IMR-90 (cell line): ENCODE results near the gene TLCD2. TPM values are rescaled to one million over a fixed set of nuclear protein-coding genes. Genes with fewer than 3 reads are reported as not detected.

Source experiments
- ATAC-seq: fragments of 200-7000 bp; cut with Tn5 transposase; 2 replicates; pipeline ENCODE4 v1.9.1; 2020; ENCODE audit warnings: low read depth, mild to moderate bottlenecking, moderate library complexity
- BruUV-seq: library from RNA; stranded (reverse); fragments of 400-500 nt; replicated peaks from 2 replicates; lab custom pipeline; 2021; lab: Mats Ljungman, UMichigan
- CTCF ChIA-PET: fragments of 300-600 bp; formaldehyde crosslinking; extraction: SDS; loops from one replicate; lab custom pipeline; 2021; ENCODE audit warnings: antibody characterized with exemption; lab: Yijun Ruan, JAX
- POLR2A ChIA-PET: fragments of 300-600 bp; sonication (Branson Sonifier 250); formaldehyde crosslinking; loops from one replicate; lab custom pipeline; 2022; ENCODE audit warnings: antibody characterized with exemption; ENCODE audit not compliant: unreplicated experiment; lab: Charles Lee
- DNase-seq: peaks from one replicate; pipeline ENCODE4 v3.0.0; 2013
- H2AFZ ChIP-seq: replicated peaks from 2 replicates; pipeline ENCODE3; 2013; ENCODE audit warnings: low read length, mild to moderate bottlenecking; ENCODE audit not compliant: poor library complexity
- H2AK5ac ChIP-seq: 2 replicates; pipeline ENCODE4 v1.6.1; 2013; ENCODE audit warnings: low read depth, low read length, inconsistent platforms
- H2AK9ac ChIP-seq: replicated peaks from 2 replicates; pipeline ENCODE3; 2013; ENCODE audit warnings: mild to moderate bottlenecking, low read depth, low read length, moderate library complexity; ENCODE audit not compliant: poor library complexity
- H2BK120ac ChIP-seq: 2 replicates; pipeline ENCODE4 v1.6.1; 2013; ENCODE audit warnings: low read depth, low read length, inconsistent platforms
- H2BK15ac ChIP-seq: 3 replicates; pipeline ENCODE4 v1.6.1; 2013; ENCODE audit warnings: low read depth, low read length, inconsistent platforms
- H2BK20ac ChIP-seq: 2 replicates; pipeline ENCODE4 v1.6.1; 2013; ENCODE audit warnings: low read depth, mild to moderate bottlenecking, inconsistent platforms, low read length, moderate library complexity
- H2BK5ac ChIP-seq: 2 replicates; pipeline ENCODE4 v1.6.1; 2013; ENCODE audit warnings: mild to moderate bottlenecking, low read depth, low read length, inconsistent platforms; ENCODE audit not compliant: poor library complexity, severe bottlenecking
- H3K14ac ChIP-seq: replicated peaks from 2 replicates; pipeline ENCODE4 v1.6.1; 2013; ENCODE audit warnings: low read depth, low read length, inconsistent platforms
- H3K18ac ChIP-seq: 2 replicates; pipeline ENCODE4 v1.6.1; 2013; ENCODE audit warnings: low read depth, low read length, control low read depth
- H3K23ac ChIP-seq: 2 replicates; pipeline ENCODE4 v1.6.1; 2013; ENCODE audit warnings: low read depth, low read length, inconsistent platforms
- H3K27ac ChIP-seq: 2 replicates; pipeline ENCODE4 v1.5.1; 2013; ENCODE audit warnings: mild to moderate bottlenecking, control low read depth, low read length; ENCODE audit not compliant: insufficient read depth
- H3K27me3 ChIP-seq: 2 replicates; pipeline ENCODE4 v1.6.1; 2013; ENCODE audit warnings: low read length; ENCODE audit not compliant: control insufficient read depth, insufficient read depth
- H3K36me3 ChIP-seq: 2 replicates; pipeline ENCODE4 v1.6.1; 2013; ENCODE audit warnings: low read length, mixed read lengths; ENCODE audit not compliant: control insufficient read depth, insufficient read depth
- H3K4ac ChIP-seq: 2 replicates; pipeline ENCODE4 v1.6.1; 2013; ENCODE audit warnings: low read depth, low read length, inconsistent platforms
- H3K4me1 ChIP-seq: 2 replicates; pipeline ENCODE4 v1.6.1; 2013; ENCODE audit warnings: low read length, mixed read lengths; ENCODE audit not compliant: control insufficient read depth, insufficient read depth
- H3K4me2 ChIP-seq: 2 replicates; pipeline ENCODE4 v1.6.1; 2013; ENCODE audit warnings: low read depth, mild to moderate bottlenecking, control low read depth, low read length, moderate library complexity
- H3K4me3 ChIP-seq: 2 replicates; pipeline ENCODE4 v1.5.1; 2013; ENCODE audit warnings: low read depth, mild to moderate bottlenecking, control low read depth, low read length, moderate library complexity; ENCODE audit not compliant: insufficient read depth
- H3K56ac ChIP-seq: 2 replicates; pipeline ENCODE4 v1.6.1; 2013; ENCODE audit warnings: low read length, inconsistent platforms; ENCODE audit not compliant: insufficient read depth; ENCODE audit errors: extremely low read depth
- H3K79me1 ChIP-seq, 2 experiments: 2 replicates each; pipeline ENCODE4 v1.6.1; 2013; ENCODE audit warnings: low read length in 2 of 2, inconsistent platforms in 1 of 2, low read depth in 1 of 2
- H3K9ac ChIP-seq: 2 replicates; pipeline ENCODE4 v1.6.1; 2013; ENCODE audit warnings: low read depth, low read length, control low read depth
- H3K9me1 ChIP-seq: 2 replicates; pipeline ENCODE4 v1.6.1; 2013; ENCODE audit warnings: low read length, inconsistent platforms; ENCODE audit not compliant: insufficient read depth
- H3K9me3 ChIP-seq: 2 replicates; pipeline ENCODE4 v1.6.1; 2013; ENCODE audit warnings: low read length; ENCODE audit not compliant: control insufficient read depth, insufficient read depth
- H4K20me1 ChIP-seq: 2 replicates; pipeline ENCODE4 v1.6.1; 2013; ENCODE audit warnings: low read length, inconsistent platforms; ENCODE audit not compliant: insufficient read depth
- H4K5ac ChIP-seq: 2 replicates; pipeline ENCODE4 v1.6.1; 2013; ENCODE audit warnings: mild to moderate bottlenecking, low read depth, low read length, control low read depth
- H4K8ac ChIP-seq, 2 experiments: 2 replicates each; pipeline ENCODE4 v1.6.1; 2013; ENCODE audit warnings: low read depth in 2 of 2, low read length in 2 of 2, control low read depth in 1 of 2, inconsistent platforms in 1 of 2
- H4K91ac ChIP-seq: 2 replicates; pipeline ENCODE4 v1.6.1; 2013; ENCODE audit warnings: low read depth, low read length, inconsistent platforms; ENCODE audit not compliant: insufficient read depth
- CHD1 ChIP-seq: IDR thresholded peaks from 2 replicates; pipeline ENCODE4 v1.6.1; 2012; ENCODE audit warnings: low read depth, low read length, improper control_type of control experiment
- FOS ChIP-seq: fragments of 150-350 bp; IDR thresholded peaks from 2 replicates; pipeline ENCODE4 v1.6.1; 2016; ENCODE audit warnings: low read depth, low read length
- MAZ ChIP-seq: IDR thresholded peaks from 2 replicates; pipeline ENCODE4 v1.6.1; 2012; ENCODE audit warnings: low read depth, mild to moderate bottlenecking, low read length, improper control_type of control experiment, moderate library complexity, borderline replicate concordance
- NFE2L2 ChIP-seq: fragments of 150-350 bp; IDR thresholded peaks from 2 replicates; pipeline ENCODE4 v1.6.1; 2016; ENCODE audit warnings: low read depth, mild to moderate bottlenecking, low read length
- POLR2A ChIP-seq: IDR thresholded peaks from 2 replicates; pipeline ENCODE4 v1.6.1; 2012; ENCODE audit warnings: mild to moderate bottlenecking, low read depth, low read length
- SMC3 ChIP-seq: fragments of 150-350 bp; IDR thresholded peaks from 2 replicates; pipeline ENCODE4 v1.6.1; 2016; ENCODE audit warnings: low read depth, mild to moderate bottlenecking, antibody characterized with exemption, low read length, moderate library complexity
- WGBS, 2 experiments: methylation state at CpG; one replicate each; pipeline versions ENCODE4 v1.1.5 to v1.1.7; 2013; ENCODE audit warnings: missing lambda C conversion rate in 2 of 2; ENCODE audit not compliant: insufficient read length in 1 of 2; ENCODE audit errors: extremely low coverage in 2 of 2; 5-methylcytosine and 5-hydroxymethylcytosine counted together
- dilution Hi-C: fragments of 300-500 bp; cut with HindIII; formaldehyde crosslinking; loops from one replicate; pipeline ENCODE4 v1.14.3; 2018; ENCODE audit warnings: low sequenced_read_pairs; ENCODE audit not compliant: unreplicated experiment
- in situ Hi-C: fragments of 300-500 bp; cut with MboI; formaldehyde crosslinking; loops from 3 replicates; pipeline ENCODE4 v1.14.3; 2019; ENCODE audit warnings: low sequenced_read_pairs, inconsistent platforms, mixed read lengths
- intact Hi-C: fragments of 100-400 bp; cut with micrococcal nuclease; formaldehyde crosslinking; loops from 2 replicates; pipeline ENCODE4 v1.10.0; 2022
- polyA plus RNA-seq, 3 experiments: library from polyadenylated mRNA; depleted of rRNA; stranded (reverse); fragments of >200 nt; gene quantifications; 2 replicates each; pipeline ENCODE4 v1.2.3, GENCODE V29; 2012; ENCODE audit warnings: low replicate concordance in 1 of 3
- total RNA-seq: library from RNA; depleted of rRNA; stranded (reverse); fragments of >200 nt; gene quantifications from 2 replicates; pipeline ENCODE4 v1.2.3, GENCODE V29; 2012
- TF ChIP-seq, protein P1 (sequence below): fragments of 150-350 bp; IDR thresholded peaks from 2 replicates; pipeline ENCODE4 v1.6.1; 2017; ENCODE audit warnings: mild to moderate bottlenecking, antibody characterized with exemption, low read length, low read depth
- TF ChIP-seq, protein P2 (sequence below): fragments of 150-350 bp; IDR thresholded peaks from 2 replicates; pipeline ENCODE4 v1.6.1; 2016; ENCODE audit warnings: low read depth, mild to moderate bottlenecking, low read length, moderate library complexity, borderline replicate concordance

The TLCD2 gene
- total and polyA plus RNA-seq, 2 of the 4 experiments (the other 2 are of a cell fraction) = 0.72 to 1.2 TPM

DNA sequence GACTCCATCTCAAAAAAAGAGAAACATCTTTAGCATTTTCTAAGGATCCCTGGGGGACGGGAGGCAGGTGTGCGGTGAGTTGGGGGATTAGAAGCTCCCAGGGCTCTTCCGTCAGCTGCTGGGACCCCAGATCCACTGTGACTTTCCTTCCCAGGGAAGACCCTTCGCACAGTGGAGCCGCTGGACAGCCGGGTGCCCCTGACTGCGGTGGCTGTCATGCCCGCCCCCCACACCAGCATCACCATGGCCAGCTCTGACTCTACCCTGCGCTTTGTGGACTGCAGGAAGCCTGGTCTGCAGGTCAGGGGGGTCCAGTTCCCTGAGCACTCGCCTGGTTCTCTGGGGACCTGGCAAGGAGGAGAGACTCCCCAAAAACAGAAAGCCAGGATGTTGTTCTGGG is 25.2 kb upstream of the TLCD2 start:
- H3K36me3 ChIP-seq = peaks cover 21% of the 10 kb centered on the region
- H2BK120ac ChIP-seq = no peak overlapping the region
- POLR2A ChIA-PET = no interaction called here
- peaks cover 8% of the 10 kb centered on the region for H3K4me1 ChIP-seq
- WGBS, 2 experiments = no CpG with 5 or more reads among the region's 10 CpGs
- no peaks in the 10 kb centered on the region for H3K27me3 ChIP-seq
- no peak for DNase-seq
- H3K79me1 ChIP-seq = peaks cover 0 to 11% of the 10 kb centered on the region in 2 experiments; a peak in 1 of 4 replicates
- H3K4me3 ChIP-seq = no peak overlapping the region
- no peak overlapping the region for H3K56ac ChIP-seq
- H4K91ac ChIP-seq = no peak overlapping the region
- dilution Hi-C loops = no loop called here
- H2BK20ac ChIP-seq = no peak overlapping the region
- CTCF ChIA-PET = no interaction called here
- no peaks in the 10 kb centered on the region for H4K20me1 ChIP-seq
- no peak for ATAC-seq
- H3K23ac ChIP-seq = no peak overlapping the region
- in situ Hi-C loops = no loop called here
- no TSS peak for BruUV-seq
- no peak overlapping the region for H2BK15ac ChIP-seq
- no peak overlapping the region for H3K14ac ChIP-seq
- H3K9ac ChIP-seq = no peak overlapping the region
- no peak overlapping the region for H4K8ac ChIP-seq
- no peak overlapping the region for H3K4ac ChIP-seq
- no peak overlapping the region for H2AK9ac ChIP-seq
- H3K18ac ChIP-seq = no peak overlapping the region
- no peak overlapping the region for H2BK5ac ChIP-seq
- H4K5ac ChIP-seq = no peak overlapping the region
- H2AK5ac ChIP-seq = no peak overlapping the region
- intact Hi-C loops = no loop called here
- no peak overlapping the region for H3K27ac ChIP-seq
- H3K4me2 ChIP-seq = no peak overlapping the region
- no peaks in the 10 kb centered on the region for H3K9me3 ChIP-seq
- H2AFZ ChIP-seq = no peak overlapping the region
- no peak for TF ChIP-seq POLR2A
- no peak for TF ChIP-seq SMC3
- no peak for TF ChIP-seq FOS
- TF ChIP-seq MAZ = no peak
- TF ChIP-seq, protein P1, sequence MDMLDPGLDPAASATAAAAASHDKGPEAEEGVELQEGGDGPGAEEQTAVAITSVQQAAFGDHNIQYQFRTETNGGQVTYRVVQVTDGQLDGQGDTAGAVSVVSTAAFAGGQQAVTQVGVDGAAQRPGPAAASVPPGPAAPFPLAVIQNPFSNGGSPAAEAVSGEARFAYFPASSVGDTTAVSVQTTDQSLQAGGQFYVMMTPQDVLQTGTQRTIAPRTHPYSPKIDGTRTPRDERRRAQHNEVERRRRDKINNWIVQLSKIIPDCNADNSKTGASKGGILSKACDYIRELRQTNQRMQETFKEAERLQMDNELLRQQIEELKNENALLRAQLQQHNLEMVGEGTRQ = no peak
- TF ChIP-seq, protein P2, sequence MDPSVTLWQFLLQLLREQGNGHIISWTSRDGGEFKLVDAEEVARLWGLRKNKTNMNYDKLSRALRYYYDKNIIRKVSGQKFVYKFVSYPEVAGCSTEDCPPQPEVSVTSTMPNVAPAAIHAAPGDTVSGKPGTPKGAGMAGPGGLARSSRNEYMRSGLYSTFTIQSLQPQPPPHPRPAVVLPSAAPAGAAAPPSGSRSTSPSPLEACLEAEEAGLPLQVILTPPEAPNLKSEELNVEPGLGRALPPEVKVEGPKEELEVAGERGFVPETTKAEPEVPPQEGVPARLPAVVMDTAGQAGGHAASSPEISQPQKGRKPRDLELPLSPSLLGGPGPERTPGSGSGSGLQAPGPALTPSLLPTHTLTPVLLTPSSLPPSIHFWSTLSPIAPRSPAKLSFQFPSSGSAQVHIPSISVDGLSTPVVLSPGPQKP = no peak
- no peak for TF ChIP-seq CHD1
- TF ChIP-seq NFE2L2 = no peak
- H3K9me1 ChIP-seq = peaks cover 5% of the 10 kb centered on the region; the same call in 1 of the 2 replicates
